ENCODE measurements around the gene ASPHD2.

DNA sequence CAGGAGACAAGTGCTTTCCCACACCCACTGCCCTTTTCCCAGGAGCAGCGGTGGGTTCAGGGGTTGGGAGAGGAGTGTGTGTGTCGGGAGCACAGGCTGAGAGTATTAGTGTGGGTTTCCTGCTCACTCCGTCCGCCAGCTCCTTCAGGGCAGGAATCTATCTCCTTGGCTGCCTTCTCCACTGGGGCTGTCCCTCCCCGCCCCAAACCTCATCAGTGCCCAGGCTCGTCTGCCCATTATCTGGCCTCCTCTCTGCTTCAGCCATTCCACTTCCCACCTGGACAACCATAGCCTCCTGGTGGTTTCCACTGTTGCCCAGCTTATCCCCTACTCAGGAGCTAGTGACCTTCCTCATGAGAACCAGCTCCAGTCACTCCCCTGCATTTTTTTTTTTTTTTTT is 19.9 kb downstream of the ASPHD2 start:
- TF ChIP-seq, protein P1, sequence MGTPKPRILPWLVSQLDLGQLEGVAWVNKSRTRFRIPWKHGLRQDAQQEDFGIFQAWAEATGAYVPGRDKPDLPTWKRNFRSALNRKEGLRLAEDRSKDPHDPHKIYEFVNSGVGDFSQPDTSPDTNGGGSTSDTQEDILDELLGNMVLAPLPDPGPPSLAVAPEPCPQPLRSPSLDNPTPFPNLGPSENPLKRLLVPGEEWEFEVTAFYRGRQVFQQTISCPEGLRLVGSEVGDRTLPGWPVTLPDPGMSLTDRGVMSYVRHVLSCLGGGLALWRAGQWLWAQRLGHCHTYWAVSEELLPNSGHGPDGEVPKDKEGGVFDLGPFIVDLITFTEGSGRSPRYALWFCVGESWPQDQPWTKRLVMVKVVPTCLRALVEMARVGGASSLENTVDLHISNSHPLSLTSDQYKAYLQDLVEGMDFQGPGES (IDR thresholded peaks at IDR 0.05) = no peak
- no peak for TF ChIP-seq HDAC6 (IDR thresholded peaks at IDR 0.05; ENCODE audit: unreplicated experiment)
- TF ChIP-seq, protein P2, sequence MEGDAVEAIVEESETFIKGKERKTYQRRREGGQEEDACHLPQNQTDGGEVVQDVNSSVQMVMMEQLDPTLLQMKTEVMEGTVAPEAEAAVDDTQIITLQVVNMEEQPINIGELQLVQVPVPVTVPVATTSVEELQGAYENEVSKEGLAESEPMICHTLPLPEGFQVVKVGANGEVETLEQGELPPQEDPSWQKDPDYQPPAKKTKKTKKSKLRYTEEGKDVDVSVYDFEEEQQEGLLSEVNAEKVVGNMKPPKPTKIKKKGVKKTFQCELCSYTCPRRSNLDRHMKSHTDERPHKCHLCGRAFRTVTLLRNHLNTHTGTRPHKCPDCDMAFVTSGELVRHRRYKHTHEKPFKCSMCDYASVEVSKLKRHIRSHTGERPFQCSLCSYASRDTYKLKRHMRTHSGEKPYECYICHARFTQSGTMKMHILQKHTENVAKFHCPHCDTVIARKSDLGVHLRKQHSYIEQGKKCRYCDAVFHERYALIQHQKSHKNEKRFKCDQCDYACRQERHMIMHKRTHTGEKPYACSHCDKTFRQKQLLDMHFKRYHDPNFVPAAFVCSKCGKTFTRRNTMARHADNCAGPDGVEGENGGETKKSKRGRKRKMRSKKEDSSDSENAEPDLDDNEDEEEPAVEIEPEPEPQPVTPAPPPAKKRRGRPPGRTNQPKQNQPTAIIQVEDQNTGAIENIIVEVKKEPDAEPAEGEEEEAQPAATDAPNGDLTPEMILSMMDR (IDR thresholded peaks at IDR 0.05 in 2 of 3, conservative IDR thresholded peaks at IDR 0.05 in 1 of 3; ENCODE audit: control insufficient read depth in 2 of 3, extremely low read depth in 1 of 3, insufficient read depth in 1 of 3, low read depth in 3 of 3, low read length in 3 of 3) = no peak
- TF ChIP-seq RELA (IDR thresholded peaks at IDR 0.05; ENCODE audit: borderline replicate concordance, partially characterized antibody) = no peak
- TF ChIP-seq POLR2A (IDR thresholded peaks at IDR 0.05; ENCODE audit: low read depth, low read length) = no peak
- no peak for TF ChIP-seq EP300 (IDR thresholded peaks at IDR 0.05; ENCODE audit: borderline replicate concordance in 1 of 2, control insufficient read depth in 1 of 2, low read depth in 2 of 2, low read length in 2 of 2)
